ENCODE data around the gene ERC2. TPM values are rescaled to one million over a fixed set of nuclear protein-coding genes. Genes with fewer than 3 reads are reported as not detected.

ERC2 gene
- total RNA-seq, 1 donor from 2014 or later, result 7.4 TPM

DNA sequence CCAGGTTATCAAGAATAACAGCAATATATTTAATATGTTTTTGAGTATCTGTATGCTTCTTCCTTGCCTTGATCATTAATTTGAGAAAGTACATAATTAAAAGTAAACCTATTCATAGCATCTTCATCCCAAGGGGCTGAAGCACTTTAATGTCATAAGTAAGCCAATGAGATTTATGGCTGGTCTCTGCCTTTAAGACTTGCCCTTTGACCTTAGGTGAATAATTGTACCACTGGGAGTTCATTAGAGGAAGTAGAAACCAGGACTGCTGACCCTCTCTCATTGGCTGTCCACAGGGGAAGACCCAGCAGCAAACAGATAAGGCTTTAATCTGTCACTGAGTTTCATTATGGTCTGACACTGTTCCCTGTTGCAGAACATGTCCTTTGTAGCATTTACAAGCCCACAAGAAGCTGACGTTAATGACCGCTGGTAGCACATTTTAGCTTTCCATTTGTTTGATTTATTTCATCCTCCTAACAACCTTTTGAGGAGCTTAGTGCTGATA, 16.3 kb upstream of the ERC2 start:
- Histone ChIP-seq H3K4me3 (ENCODE audit: insufficient read depth, low read depth, low read length) (no peak overlapping the region), H3K4me2 (ENCODE audit: low read length) (no peak overlapping the region), H3K9ac (ENCODE audit: low read length) (no peak overlapping the region), H3K36me3 (ENCODE audit: insufficient read depth, low read length) (no peaks in the 10 kb centered on the region), H2AFZ (ENCODE audit: low read depth, low read length) (no peak overlapping the region), H4K20me1 (ENCODE audit: insufficient read depth, low read length) (no peaks in the 10 kb centered on the region), H3K4me1 (ENCODE audit: insufficient read depth, low read length) (no peaks in the 10 kb centered on the region), H3K79me2 (ENCODE audit: insufficient read depth, low read length) (no peaks in the 10 kb centered on the region), H3K27me3 (ENCODE audit: insufficient read depth, low read length) (peaks cover 6% of the 10 kb centered on the region), H3K27ac (ENCODE audit: low read depth, low read length) (no peak overlapping the region), H3K9me3 (ENCODE audit: insufficient read depth, low read depth, low read length) (no peaks in the 10 kb centered on the region)
- no peaks in the 10 kb centered on the region for H3K36me3 Mint-ChIP-seq (ENCODE audit: low read depth, unreplicated experiment)
- TF ChIP-seq EZH2 (IDR thresholded peaks at IDR 0.05; ENCODE audit: insufficient read depth, low read length), result no peak
- TF ChIP-seq, protein P1, sequence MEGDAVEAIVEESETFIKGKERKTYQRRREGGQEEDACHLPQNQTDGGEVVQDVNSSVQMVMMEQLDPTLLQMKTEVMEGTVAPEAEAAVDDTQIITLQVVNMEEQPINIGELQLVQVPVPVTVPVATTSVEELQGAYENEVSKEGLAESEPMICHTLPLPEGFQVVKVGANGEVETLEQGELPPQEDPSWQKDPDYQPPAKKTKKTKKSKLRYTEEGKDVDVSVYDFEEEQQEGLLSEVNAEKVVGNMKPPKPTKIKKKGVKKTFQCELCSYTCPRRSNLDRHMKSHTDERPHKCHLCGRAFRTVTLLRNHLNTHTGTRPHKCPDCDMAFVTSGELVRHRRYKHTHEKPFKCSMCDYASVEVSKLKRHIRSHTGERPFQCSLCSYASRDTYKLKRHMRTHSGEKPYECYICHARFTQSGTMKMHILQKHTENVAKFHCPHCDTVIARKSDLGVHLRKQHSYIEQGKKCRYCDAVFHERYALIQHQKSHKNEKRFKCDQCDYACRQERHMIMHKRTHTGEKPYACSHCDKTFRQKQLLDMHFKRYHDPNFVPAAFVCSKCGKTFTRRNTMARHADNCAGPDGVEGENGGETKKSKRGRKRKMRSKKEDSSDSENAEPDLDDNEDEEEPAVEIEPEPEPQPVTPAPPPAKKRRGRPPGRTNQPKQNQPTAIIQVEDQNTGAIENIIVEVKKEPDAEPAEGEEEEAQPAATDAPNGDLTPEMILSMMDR (IDR thresholded peaks at IDR 0.05; ENCODE audit: insufficient read depth, low read depth, low read length), result no peak
- H3K4me3 Mint-ChIP-seq (ENCODE audit: unreplicated experiment), result no peak overlapping the region
- no peak for DNase-seq (ENCODE audit: low read depth)
- H3K9me3 Mint-ChIP-seq (ENCODE audit: unreplicated experiment), result no peaks in the 10 kb centered on the region
- H3K4me1 Mint-ChIP-seq (ENCODE audit: low read depth, unreplicated experiment), result no peaks in the 10 kb centered on the region
- H3K27ac Mint-ChIP-seq (ENCODE audit: unreplicated experiment), result no peak overlapping the region
- no peak for FAIRE-seq
- H3K27me3 Mint-ChIP-seq (ENCODE audit: low read depth, unreplicated experiment), result peaks cover 9% of the 10 kb centered on the region

DNA sequence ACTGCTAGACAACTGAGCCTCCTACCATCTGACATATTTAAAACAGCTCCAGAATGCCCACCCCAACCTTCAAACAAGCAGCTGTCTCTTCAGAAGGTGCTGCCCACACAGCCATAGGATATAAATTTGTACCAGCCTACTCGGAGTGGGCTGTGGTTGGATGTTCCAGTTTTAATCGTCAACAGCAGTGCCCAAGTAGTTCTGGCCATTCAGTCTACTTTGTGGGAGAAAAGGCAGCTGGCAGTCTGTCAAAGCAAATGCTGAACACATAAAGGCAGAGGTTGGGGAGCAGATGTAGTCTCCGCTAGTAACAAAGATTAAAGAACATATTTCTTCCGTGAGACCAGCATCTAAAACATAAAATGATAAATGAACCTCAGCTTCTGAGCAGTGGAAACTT, 15.9 kb upstream of the ERC2 start:
- H3K27ac ChIP-seq (ENCODE audit: low read depth, low read length), result no peak overlapping the region
- H3K9ac ChIP-seq (ENCODE audit: low read length), result no peak overlapping the region
- DNase-seq (ENCODE audit: low read depth), result no peak
- H3K27ac Mint-ChIP-seq (ENCODE audit: unreplicated experiment), result no peak overlapping the region
- no peaks in the 10 kb centered on the region for H3K9me3 Mint-ChIP-seq (ENCODE audit: unreplicated experiment)
- peaks cover 2% of the 10 kb centered on the region for H3K27me3 ChIP-seq (ENCODE audit: insufficient read depth, low read length)
- H3K36me3 Mint-ChIP-seq (ENCODE audit: low read depth, unreplicated experiment), result no peaks in the 10 kb centered on the region
- H4K20me1 ChIP-seq (ENCODE audit: insufficient read depth, low read length), result no peaks in the 10 kb centered on the region
- no peaks in the 10 kb centered on the region for H3K36me3 ChIP-seq (ENCODE audit: insufficient read depth, low read length)
- no peaks in the 10 kb centered on the region for H3K9me3 ChIP-seq (ENCODE audit: insufficient read depth, low read depth, low read length)
- no peaks in the 10 kb centered on the region for H3K79me2 ChIP-seq (ENCODE audit: insufficient read depth, low read length)
- no peak overlapping the region for H3K4me2 ChIP-seq (ENCODE audit: low read length)
- H3K4me3 Mint-ChIP-seq (ENCODE audit: unreplicated experiment), result no peak overlapping the region
- no peak overlapping the region for H3K4me3 ChIP-seq (ENCODE audit: insufficient read depth, low read depth, low read length)
- TF ChIP-seq, protein P1 (IDR thresholded peaks at IDR 0.05; ENCODE audit: insufficient read depth, low read depth, low read length), result no peak
- TF ChIP-seq EZH2 (IDR thresholded peaks at IDR 0.05; ENCODE audit: insufficient read depth, low read length), result no peak
- H3K4me1 Mint-ChIP-seq (ENCODE audit: low read depth, unreplicated experiment), result no peaks in the 10 kb centered on the region
- H3K4me1 ChIP-seq (ENCODE audit: insufficient read depth, low read length), result no peaks in the 10 kb centered on the region
- peaks cover 9% of the 10 kb centered on the region for H3K27me3 Mint-ChIP-seq (ENCODE audit: low read depth, unreplicated experiment)
- FAIRE-seq, result no peak
- H2AFZ ChIP-seq (ENCODE audit: low read depth, low read length), result no peak overlapping the region

DNA sequence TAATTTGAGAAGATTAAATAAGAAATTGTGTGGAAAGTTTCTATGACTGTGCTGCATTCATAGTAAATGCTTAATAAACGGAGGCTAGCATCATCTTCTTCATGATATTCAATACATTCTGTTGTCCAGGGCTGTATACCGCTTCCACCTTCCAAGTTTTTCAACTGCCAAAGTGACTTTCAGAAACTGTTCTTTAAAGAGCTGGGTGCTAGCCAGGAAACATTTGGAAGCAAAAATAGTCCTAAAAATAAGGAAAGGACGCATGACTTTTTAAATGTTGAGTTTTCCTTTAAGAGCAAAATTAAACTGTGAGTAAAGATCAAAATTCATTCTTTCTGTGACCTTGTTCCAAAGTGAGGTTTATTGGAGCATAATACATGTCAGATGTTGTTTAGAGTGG, 9.4 kb upstream of the ERC2 start:
- Histone ChIP-seq H3K27ac (ENCODE audit: low read depth, low read length) (no peak overlapping the region), H3K9ac (ENCODE audit: low read length) (no peak overlapping the region), H4K20me1 (ENCODE audit: insufficient read depth, low read length) (no peaks in the 10 kb centered on the region), H3K27me3 (ENCODE audit: insufficient read depth, low read length) (peaks cover 5% of the 10 kb centered on the region), H3K36me3 (ENCODE audit: insufficient read depth, low read length) (no peaks in the 10 kb centered on the region), H3K4me2 (ENCODE audit: low read length) (no peak overlapping the region), H3K9me3 (ENCODE audit: insufficient read depth, low read depth, low read length) (no peaks in the 10 kb centered on the region), H3K79me2 (ENCODE audit: insufficient read depth, low read length) (no peaks in the 10 kb centered on the region), H3K4me1 (ENCODE audit: insufficient read depth, low read length) (no peaks in the 10 kb centered on the region), H2AFZ (ENCODE audit: low read depth, low read length) (no peak overlapping the region), H3K4me3 (ENCODE audit: insufficient read depth, low read depth, low read length) (no peak overlapping the region)
- Mint-ChIP-seq H3K27ac (ENCODE audit: unreplicated experiment) (no peak overlapping the region), H3K4me3 (ENCODE audit: unreplicated experiment) (no peak overlapping the region), H3K4me1 (ENCODE audit: low read depth, unreplicated experiment) (no peaks in the 10 kb centered on the region), H3K36me3 (ENCODE audit: low read depth, unreplicated experiment) (no peaks in the 10 kb centered on the region), H3K27me3 (ENCODE audit: low read depth, unreplicated experiment) (peaks cover 1% of the 10 kb centered on the region), H3K9me3 (ENCODE audit: unreplicated experiment) (no peaks in the 10 kb centered on the region)
- TF ChIP-seq, protein P1 (IDR thresholded peaks at IDR 0.05; ENCODE audit: insufficient read depth, low read depth, low read length), result no peak
- TF ChIP-seq EZH2 (IDR thresholded peaks at IDR 0.05; ENCODE audit: insufficient read depth, low read length), result no peak
- no peak for DNase-seq (ENCODE audit: low read depth)
- no peak for FAIRE-seq

Data from astrocyte (in vitro differentiated cells and primary cell).